Naive B cell (primary cell): ENCODE measurements around the gene ISOC2. TPM values are rescaled to one million over a fixed set of nuclear protein-coding genes. Genes with fewer than 3 reads are reported as not detected.

ENCODE experiments used
- ATAC-seq, 2 donors: fragments of 150-1000 bp; cut with Tn5 transposase; 2 replicates each; pipeline ENCODE4 v1.10.0; 2021; ENCODE audit warnings: low read depth in 2 of 2, mild to moderate bottlenecking in 2 of 2, moderate library complexity in 2 of 2
- DNase-seq: peaks from one replicate; pipeline ENCODE4 v3.0.0; 2022
- H3K27ac Mint-ChIP-seq, 6 donors: one replicate each; pipeline ENCODE4 v1.8.0; 2020 to 2022; ENCODE audit warnings: mild to moderate bottlenecking in 6 of 6, mixed read lengths in 6 of 6, moderate library complexity in 5 of 6, inconsistent platforms in 2 of 6
- H3K27me3 Mint-ChIP-seq, 3 donors: one replicate each; pipeline ENCODE4 v1.8.0; 2021 to 2022; ENCODE audit warnings: mixed read lengths in 3 of 3, mild to moderate bottlenecking in 1 of 3
- H3K36me3 Mint-ChIP-seq, 2 donors: one replicate each; pipeline ENCODE4 v1.8.0; 2020 to 2022; ENCODE audit warnings: mixed read lengths in 2 of 2, inconsistent platforms in 1 of 2, mild to moderate bottlenecking in 1 of 2
- H3K4me1 Mint-ChIP-seq, 3 donors: one replicate each; pipeline ENCODE4 v1.8.0; 2020 to 2022; ENCODE audit warnings: mixed read lengths in 3 of 3, inconsistent platforms in 1 of 3, mild to moderate bottlenecking in 1 of 3, moderate library complexity in 1 of 3
- H3K4me3 Mint-ChIP-seq, 8 donors: one replicate each; pipeline ENCODE4 v1.8.0; 2020 to 2022; ENCODE audit warnings: mild to moderate bottlenecking in 8 of 8, mixed read lengths in 8 of 8, moderate library complexity in 8 of 8, inconsistent platforms in 2 of 8
- H3K9me3 Mint-ChIP-seq, 7 donors: one replicate each; pipeline ENCODE4 v1.8.0; 2020 to 2022; ENCODE audit warnings: mixed read lengths in 7 of 7, mild to moderate bottlenecking in 5 of 7, inconsistent platforms in 2 of 7, moderate library complexity in 1 of 7
- polyA plus RNA-seq, 6 donors: library from polyadenylated mRNA; unstranded; fragments of 300-500 nt; fragmentation: Illumina TruSeq; gene quantifications; one replicate each; pipeline ENCODE4 v1.2.3, GENCODE V29; 2021; ENCODE audit warnings: low read depth in 6 of 6

Gene ISOC2
- polyA plus RNA-seq, 6 donors from 2014 or later = 21.8 to 57.9 (median 28.0) TPM

DNA sequence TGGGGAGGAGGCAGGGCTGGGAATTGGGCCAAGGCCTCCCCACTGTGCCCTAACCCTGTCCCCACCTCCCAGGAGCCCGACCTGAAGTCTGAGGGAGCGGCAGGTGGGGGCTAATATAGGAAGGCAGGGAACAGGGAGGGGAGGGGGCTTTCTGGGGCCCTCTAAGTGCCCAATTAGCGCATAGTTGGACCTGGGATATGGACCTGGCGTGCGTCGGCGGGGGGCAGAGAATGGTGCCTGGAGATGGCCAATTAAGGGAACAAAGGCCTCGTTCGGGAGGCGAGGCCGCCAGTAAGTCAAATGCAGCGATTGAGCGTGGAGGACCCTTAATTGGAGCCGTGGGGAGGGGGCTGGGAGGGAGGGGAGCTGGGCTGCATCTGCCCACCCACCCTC, 3.2 kb upstream of the ISOC2 start, which contains the start of gene C19orf85:
Gene C19orf85, minus strand, starts transcription at position 90 of the 393 bp plus-strand sequence. CDS start 197 bp downstream, outside the sequence.
- no peak within 1 kb of the TSS for H3K27ac Mint-ChIP-seq
- peaks cover 0 to 8% (median 0%) of the 10 kb centered on the region in 3 donors for H3K27me3 Mint-ChIP-seq
- no peaks in the 10 kb centered on the region for H3K36me3 Mint-ChIP-seq
- ATAC-seq = no peak
- H3K4me3 Mint-ChIP-seq = peak within 1 kb of the TSS in 3 of 8 donors; percentile 24 to 77 (median 66)
- no peaks in the 10 kb centered on the region for H3K9me3 Mint-ChIP-seq
- no peak for DNase-seq
- H3K4me1 Mint-ChIP-seq = peaks cover 27 to 32% (median 30%) of the 10 kb centered on the region in 3 donors

DNA sequence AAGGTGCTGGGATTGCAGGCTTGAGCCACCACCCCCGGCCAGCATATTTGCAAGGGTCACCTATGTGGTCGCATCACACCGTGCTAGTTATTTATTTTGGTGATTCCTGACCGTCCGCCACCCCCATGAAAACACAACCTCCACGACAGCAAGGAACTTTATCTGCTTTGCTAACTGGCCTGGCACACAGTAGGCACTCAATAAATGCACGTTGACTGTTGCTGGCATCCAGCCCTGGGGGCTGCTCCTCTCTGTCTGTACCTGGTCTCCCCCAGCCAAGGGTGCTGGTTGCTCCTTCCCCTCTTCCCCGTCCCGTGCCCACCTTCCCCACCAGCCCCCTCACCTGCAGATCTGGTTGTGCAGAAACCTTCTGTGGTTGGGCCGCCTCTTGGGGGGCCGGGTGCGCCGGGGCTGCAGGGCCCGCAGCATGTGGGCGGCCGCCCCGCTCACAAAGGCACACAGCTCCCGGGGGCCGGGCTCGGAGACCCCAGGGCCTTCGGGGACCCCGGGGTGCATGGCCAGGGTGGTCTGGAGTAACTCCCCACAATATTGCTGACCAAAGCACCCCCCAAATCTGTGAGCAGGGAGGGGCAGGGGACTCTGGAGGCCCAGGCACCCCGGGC, 2.7 kb upstream of the ISOC2 start:
- peaks cover 0 to 8% (median 0%) of the 10 kb centered on the region in 3 donors for H3K27me3 Mint-ChIP-seq
- H3K4me1 Mint-ChIP-seq = peaks cover 27 to 32% (median 30%) of the 10 kb centered on the region in 3 donors
- ATAC-seq (no peak), DNase-seq (no peak)
- no peaks in the 10 kb centered on the region for H3K36me3 Mint-ChIP-seq
- H3K27ac Mint-ChIP-seq = no peak overlapping the region
- peak overlapping the region in 3 of 8 donors; percentile 24 to 77 (median 66) for H3K4me3 Mint-ChIP-seq
- H3K9me3 Mint-ChIP-seq = no peaks in the 10 kb centered on the region

DNA sequence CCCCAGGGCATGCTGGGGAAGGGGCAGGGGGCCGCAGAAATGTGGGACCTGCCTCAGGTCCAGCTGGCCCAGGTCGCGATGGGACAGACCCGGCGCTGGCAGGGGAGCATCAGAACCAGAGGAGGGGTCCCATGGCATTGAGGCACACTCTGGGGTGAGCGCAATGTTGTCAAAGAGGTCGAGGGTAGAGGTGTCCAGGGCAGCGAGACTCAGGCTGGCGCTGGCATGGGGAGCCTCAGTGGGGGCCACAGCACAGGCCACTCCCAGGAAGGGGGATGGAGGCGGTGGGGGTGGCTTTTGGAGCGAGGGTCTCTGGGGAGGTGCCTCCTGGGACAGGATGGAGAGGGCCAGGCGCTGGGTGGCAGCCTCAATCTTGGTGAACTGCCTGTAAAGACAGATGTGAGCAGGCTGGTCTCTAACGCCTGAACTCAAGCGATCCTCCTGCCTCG, 2.2 kb upstream of the ISOC2 start:
- Mint-ChIP-seq H3K4me3 (peak overlapping the region in 3 of 8 donors; percentile 24 to 77 (median 66)), H3K4me1 (peaks cover 30 to 32% (median 32%) of the 10 kb centered on the region in 3 donors), H3K27me3 (peaks cover 0 to 8% (median 0%) of the 10 kb centered on the region in 3 donors), H3K27ac (no peak overlapping the region), H3K36me3 (no peaks in the 10 kb centered on the region), H3K9me3 (no peaks in the 10 kb centered on the region)
- ATAC-seq = no peak
- DNase-seq = no peak

DNA sequence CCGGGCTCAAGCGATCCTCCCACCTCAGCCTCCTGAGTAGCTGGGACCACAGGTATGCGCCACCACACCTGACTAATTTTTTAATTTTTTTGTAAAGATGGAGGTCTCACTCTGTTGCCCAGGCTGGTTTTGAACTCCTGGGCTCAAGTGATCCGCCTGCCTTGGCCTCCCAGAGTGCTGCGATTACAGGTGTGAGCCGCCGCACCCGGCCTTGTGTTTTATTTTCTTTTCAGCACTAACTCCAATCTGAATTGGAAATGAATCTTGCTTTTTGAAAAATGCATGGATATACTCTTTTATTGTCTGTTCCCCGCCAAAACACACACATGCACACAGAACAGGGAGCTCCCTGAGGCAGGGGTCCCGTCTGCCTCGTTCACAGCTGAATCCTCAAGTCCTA, 1.3 kb upstream of the ISOC2 start:
- Mint-ChIP-seq H3K27me3 (peaks cover 0 to 8% (median 0%) of the 10 kb centered on the region in 3 donors), H3K4me1 (peaks cover 25 to 28% (median 28%) of the 10 kb centered on the region in 3 donors), H3K27ac (peak overlapping the region in 3 of 6 donors; percentile 78 to 90 (median 82)), H3K4me3 (peak overlapping the region; percentile 86 to 97 (median 94)), H3K36me3 (no peaks in the 10 kb centered on the region), H3K9me3 (no peaks in the 10 kb centered on the region)
- no peak for ATAC-seq
- DNase-seq = no peak

DNA sequence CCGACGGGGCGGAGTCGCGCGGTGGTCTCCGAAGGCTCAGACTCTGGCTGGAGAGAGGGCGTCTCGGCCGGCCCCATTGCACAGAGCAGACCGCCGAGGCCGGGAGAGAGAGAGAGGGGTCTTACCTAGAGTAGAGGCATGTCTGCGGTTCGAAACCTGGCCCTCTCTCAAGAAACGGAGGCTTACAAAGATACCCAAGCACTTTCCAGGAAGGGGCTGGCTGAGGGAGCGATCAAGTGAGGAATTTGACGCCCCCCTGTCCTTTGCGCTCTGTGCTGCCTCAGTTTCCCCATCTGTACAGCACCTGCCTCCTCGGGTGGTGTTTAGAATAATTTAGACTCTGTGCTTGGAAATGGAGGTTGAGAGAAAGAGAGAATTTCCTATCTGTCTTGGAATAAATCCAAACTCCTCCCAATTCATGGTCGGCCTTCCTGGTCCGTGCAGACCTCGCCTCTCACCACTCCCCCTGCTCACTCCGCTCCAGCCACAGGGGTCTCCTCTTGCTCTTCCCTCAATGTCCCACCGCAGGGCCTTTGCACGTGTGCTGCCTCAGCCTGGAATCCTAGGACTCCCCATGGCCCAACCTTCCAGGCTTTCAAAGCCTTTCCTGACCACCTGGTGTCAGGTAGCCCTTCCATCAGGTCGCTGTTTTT, 658 bp upstream of the ISOC2 start:
- H3K4me1 Mint-ChIP-seq = peaks cover 25 to 28% (median 28%) of the 10 kb centered on the region in 3 donors
- peak overlapping the region; percentile 86 to 97 (median 94) for H3K4me3 Mint-ChIP-seq
- H3K9me3 Mint-ChIP-seq = no peaks in the 10 kb centered on the region
- ATAC-seq = no peak
- no peaks in the 10 kb centered on the region for H3K36me3 Mint-ChIP-seq
- H3K27me3 Mint-ChIP-seq = peaks cover 0 to 8% (median 0%) of the 10 kb centered on the region in 3 donors
- no peak for DNase-seq
- H3K27ac Mint-ChIP-seq = peak overlapping the region; percentile 80 to 96 (median 94)

DNA sequence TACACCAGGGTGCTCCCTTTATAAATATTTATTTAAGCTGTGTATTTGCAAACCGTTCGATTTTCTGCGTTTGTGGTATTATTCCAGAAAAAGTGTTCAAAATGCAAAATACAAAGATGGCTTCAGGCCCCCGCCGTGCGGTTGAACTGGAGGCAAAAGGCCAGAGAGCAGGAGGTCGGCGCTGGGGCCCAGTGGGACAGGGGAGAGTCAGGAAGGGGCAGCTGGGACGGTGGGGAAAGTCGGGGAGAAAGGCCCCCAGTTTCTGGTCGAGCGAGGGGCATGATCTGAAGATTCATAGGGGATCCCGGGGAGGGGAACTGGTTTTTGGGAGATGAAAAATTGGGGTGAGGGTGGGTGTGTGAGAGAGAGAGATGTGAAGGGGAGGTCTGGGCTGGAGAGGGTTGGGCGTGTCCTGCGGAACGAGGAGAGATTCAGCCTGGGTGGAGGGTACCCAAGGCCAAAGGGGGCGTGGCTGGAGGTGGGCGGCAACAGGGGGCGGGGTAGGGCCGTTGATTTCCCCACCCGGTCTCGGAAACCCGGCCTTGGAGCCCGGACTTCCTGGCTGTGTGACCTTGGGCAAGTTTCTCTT, 678 bp downstream of the ISOC2 start:
- Mint-ChIP-seq H3K27me3 (peaks cover 0 to 8% (median 0%) of the 10 kb centered on the region in 3 donors), H3K9me3 (no peaks in the 10 kb centered on the region), H3K4me3 (peak overlapping the region; percentile 86 to 97 (median 94)), H3K27ac (peak overlapping the region in 5 of 6 donors; percentile 63 to 96 (median 93)), H3K36me3 (no peaks in the 10 kb centered on the region), H3K4me1 (peaks cover 25 to 28% (median 25%) of the 10 kb centered on the region in 3 donors)
- DNase-seq = no peak
- ATAC-seq = peak in 1 of 2 donors; percentile 5

DNA sequence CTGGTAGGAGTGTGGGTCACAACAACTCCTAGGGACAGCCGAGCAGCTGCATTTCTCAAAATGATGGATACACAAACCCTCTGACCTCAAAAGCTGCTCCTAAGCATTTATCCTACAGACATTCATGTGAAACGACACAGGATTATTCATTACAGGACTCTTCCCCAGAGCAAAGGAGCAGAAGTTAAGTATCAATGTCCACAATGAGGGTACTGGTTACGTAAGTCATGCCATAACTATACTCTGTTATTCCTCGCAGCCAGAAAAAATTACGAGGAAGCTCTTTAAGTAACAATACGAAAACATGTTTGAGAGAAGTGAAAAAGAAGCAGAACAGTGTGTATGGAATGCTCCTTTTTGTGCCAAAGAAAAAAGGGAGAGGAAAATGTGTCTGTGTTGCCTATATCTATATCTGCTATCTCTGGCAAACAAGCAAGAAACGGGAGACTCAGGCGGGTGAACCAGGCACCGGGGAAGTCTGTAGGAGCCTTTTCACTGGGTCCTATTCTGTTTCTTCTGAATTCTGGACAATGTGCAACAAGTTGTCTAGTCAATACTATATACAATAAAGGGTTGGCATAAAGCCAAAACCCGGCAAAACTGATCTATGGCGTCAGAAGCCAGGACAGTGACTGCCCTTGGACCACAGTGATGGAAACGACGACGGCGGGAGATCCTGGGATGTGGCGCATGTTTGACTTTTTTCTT, 1.3 kb downstream of the ISOC2 start:
- no peak for ATAC-seq
- Mint-ChIP-seq H3K27ac (peak overlapping the region in 4 of 6 donors; percentile 20 to 93 (median 70)), H3K36me3 (peaks cover 0 to 4% of the 10 kb centered on the region in 2 donors), H3K9me3 (no peaks in the 10 kb centered on the region), H3K27me3 (peaks cover 0 to 8% (median 0%) of the 10 kb centered on the region in 3 donors), H3K4me1 (peaks cover 25 to 28% (median 27%) of the 10 kb centered on the region in 3 donors), H3K4me3 (peak overlapping the region; percentile 56 to 97 (median 92))
- no peak for DNase-seq

DNA sequence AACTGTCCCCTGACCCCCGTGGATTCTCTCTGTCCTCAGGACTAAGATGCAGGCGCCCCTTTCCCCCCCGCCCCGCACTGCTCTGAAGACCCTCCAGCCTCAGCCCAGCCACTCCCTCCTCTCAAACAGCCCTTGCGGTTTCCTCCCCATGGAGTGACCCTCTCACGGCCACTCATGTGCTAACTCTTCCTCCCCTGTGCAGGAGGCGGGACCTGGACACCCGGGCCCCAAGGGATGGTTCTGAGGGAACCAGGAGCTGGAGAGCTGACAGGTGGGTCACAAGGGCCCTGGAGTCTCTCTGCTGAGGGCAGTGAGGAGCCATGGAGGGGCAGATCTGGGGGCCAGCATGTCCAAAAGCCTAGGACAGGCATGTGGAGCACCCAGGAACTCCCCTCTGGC, 1.9 kb downstream of the ISOC2 start:
- peak overlapping the region in 5 of 8 donors; percentile 79 to 97 (median 91) for H3K4me3 Mint-ChIP-seq
- DNase-seq = no peak
- peaks cover 0 to 13% (median under 1%) of the 10 kb centered on the region in 3 donors for H3K27me3 Mint-ChIP-seq
- no peaks in the 10 kb centered on the region for H3K9me3 Mint-ChIP-seq
- peak overlapping the region in 2 of 6 donors; percentile 61 to 80 for H3K27ac Mint-ChIP-seq
- no peak for ATAC-seq
- H3K4me1 Mint-ChIP-seq = peaks cover 25 to 32% (median 28%) of the 10 kb centered on the region in 3 donors
- peaks cover 0 to 10% of the 10 kb centered on the region in 2 donors for H3K36me3 Mint-ChIP-seq

DNA sequence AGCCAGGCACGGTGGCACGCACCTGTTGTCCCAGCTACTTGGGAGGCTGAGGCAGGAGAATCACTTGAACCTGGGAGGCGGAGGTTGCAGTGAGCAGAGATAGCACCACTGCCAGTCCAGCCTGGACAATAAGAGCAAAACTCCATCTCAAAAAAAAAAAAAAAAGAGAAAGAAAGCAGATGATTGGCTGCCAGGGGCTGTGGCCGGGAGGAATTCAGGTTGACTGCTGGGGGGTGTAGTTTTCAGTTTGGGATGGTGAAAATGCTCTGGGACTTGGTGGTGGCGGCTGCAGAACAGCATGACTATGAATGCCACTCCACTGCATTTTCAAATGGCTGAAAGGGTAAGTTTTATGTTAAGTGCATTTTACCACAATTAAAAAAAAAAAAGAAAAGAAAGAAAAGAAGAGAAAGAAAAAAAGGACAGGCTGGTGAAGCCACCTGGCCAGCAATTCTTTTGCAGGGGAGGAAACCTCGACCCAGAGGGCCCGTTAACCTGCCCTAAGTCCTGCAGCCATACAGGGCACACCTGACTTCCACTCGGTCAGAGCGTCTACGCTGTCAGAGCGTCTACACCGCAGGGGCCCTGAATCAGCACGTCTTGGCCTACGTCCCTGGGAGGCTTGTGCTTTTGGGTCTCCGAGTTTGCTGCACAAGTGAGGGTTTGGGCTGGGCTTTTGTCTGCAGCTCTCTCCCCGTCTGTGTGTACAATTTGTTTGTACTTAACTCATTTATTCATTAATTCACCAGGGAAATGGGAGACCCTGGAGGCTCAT, 3.6 kb downstream of the ISOC2 start:
- Mint-ChIP-seq H3K27me3 (peaks cover 7 to 24% (median 17%) of the 10 kb centered on the region in 3 donors), H3K4me3 (peak overlapping the region in 4 of 8 donors; percentile 7 to 77 (median 32)), H3K9me3 (peaks cover 0 to 3% (median 0%) of the 10 kb centered on the region in 7 donors), H3K27ac (peak overlapping the region in 2 of 6 donors; percentile 42 to 44), H3K36me3 (peaks cover 5 to 25% of the 10 kb centered on the region in 2 donors), H3K4me1 (peaks cover 25 to 41% (median 32%) of the 10 kb centered on the region in 3 donors)
- DNase-seq (no peak), ATAC-seq (no peak)

DNA sequence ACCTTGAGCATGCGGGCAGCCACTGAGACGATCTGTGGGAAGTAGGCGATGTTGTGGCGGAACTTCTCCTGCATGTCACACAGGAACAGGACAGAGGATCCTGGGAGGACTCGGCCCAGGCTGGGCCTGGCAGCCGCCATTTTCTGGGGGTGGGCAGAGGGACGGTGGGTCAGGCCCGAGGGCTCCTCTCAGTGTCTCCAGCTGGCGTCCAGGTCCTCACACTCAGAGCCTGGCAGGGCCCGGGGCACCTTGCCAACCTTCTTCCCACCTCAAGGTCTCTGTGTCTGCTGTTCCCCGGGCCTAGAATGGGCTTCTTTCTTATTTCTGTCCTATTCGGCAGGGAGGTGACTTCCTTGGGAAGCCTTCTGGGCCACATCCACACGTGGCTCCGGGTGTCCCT, 5.1 kb downstream of the ISOC2 start:
- peaks cover 11 to 25% (median 21%) of the 10 kb centered on the region in 3 donors for H3K27me3 Mint-ChIP-seq
- ATAC-seq (no peak), DNase-seq (no peak)
- H3K9me3 Mint-ChIP-seq = peaks cover 0 to 3% (median 0%) of the 10 kb centered on the region in 7 donors
- H3K4me1 Mint-ChIP-seq = peaks cover 19 to 35% (median 24%) of the 10 kb centered on the region in 3 donors
- peak overlapping the region in 1 of 8 donors; percentile 71 for H3K4me3 Mint-ChIP-seq
- H3K27ac Mint-ChIP-seq = peak overlapping the region in 1 of 6 donors; percentile 26
- H3K36me3 Mint-ChIP-seq = peaks cover 5 to 32% of the 10 kb centered on the region in 2 donors

DNA sequence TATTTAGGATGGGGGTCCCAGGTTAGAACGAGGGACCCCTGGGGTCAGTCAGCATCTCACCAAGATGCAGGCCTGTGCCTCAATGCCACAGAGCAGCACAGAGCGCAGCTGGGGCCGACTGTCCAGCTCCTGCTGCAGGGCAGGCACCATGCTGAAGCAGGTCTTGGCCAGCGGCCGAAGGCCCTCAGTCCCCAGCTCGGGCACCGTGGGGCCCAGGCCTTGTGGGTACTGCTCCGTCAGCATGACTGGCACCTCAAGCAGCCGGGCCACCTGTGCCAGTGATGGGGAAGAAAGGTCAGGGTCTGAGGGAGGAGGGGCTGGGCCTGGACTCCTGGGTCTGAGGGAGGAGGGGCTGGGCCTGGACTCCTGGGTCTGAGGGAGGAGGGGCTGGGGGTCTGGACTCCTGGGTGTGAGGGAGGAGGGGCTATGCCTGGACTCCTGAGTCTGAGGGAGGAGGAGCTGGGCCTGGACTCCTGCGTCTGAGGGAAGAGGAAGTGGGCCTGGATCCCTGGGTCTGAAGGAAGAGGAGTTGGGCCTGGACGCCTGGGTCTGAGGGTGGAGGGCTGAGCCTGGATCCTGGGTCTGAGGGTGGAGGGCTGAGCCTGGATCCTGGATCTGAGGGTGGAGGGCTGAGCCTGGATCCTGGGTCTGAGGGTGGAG, 5.7 kb downstream of the ISOC2 start:
- no peak overlapping the region for H3K4me3 Mint-ChIP-seq
- H3K27me3 Mint-ChIP-seq = peaks cover 15 to 30% (median 21%) of the 10 kb centered on the region in 3 donors
- DNase-seq (no peak), ATAC-seq (no peak)
- peaks cover 5 to 33% of the 10 kb centered on the region in 2 donors for H3K36me3 Mint-ChIP-seq
- H3K9me3 Mint-ChIP-seq = peaks cover 0 to 3% (median 0%) of the 10 kb centered on the region in 7 donors
- H3K4me1 Mint-ChIP-seq = peaks cover 16 to 35% (median 23%) of the 10 kb centered on the region in 3 donors
- no peak overlapping the region for H3K27ac Mint-ChIP-seq
